DND-41 (cell line): ENCODE measurements around the gene CTXND1.

Experiments
- ATAC-seq: fragments of 200-7000 bp; cut with Tn5 transposase; 3 replicates; pipeline ENCODE4 v1.9.1; 2021; ENCODE audit warnings: low read depth; ENCODE audit not compliant: insufficient read depth
- DNase-seq: peaks from one replicate; pipeline ENCODE4 v3.0.0-alpha.2; 2020
- H2AFZ ChIP-seq: 2 replicates; pipeline ENCODE4 v1.6.0; 2012; ENCODE audit warnings: low read depth, low read length
- H3K27ac ChIP-seq: 2 replicates; pipeline ENCODE4 v1.5.1; 2012; ENCODE audit warnings: low read length, inconsistent platforms
- H3K27me3 ChIP-seq: fragments of 200-600 bp; sonication (generic); 2 replicates; pipeline ENCODE4 v1.6.0; 2012; ENCODE audit warnings: low read length, mild to moderate bottlenecking, inconsistent platforms; ENCODE audit not compliant: insufficient read depth, poor library complexity
- H3K36me3 ChIP-seq: 2 replicates; pipeline ENCODE4 v1.5.1; 2012; ENCODE audit warnings: low read length, inconsistent platforms; ENCODE audit not compliant: insufficient read depth
- H3K4me1 ChIP-seq: 2 replicates; pipeline ENCODE4 v1.5.1; 2012; ENCODE audit warnings: mild to moderate bottlenecking, low read length; ENCODE audit not compliant: insufficient read depth
- H3K4me2 ChIP-seq: 2 replicates; pipeline ENCODE4 v1.6.0; 2012; ENCODE audit warnings: mild to moderate bottlenecking, moderate library complexity, low read length, inconsistent platforms; ENCODE audit not compliant: insufficient read depth
- H3K4me3 ChIP-seq, 2 experiments: fragments of 200-600 bp in 1 of 2; shearing (Covaris generic) in 1 of 2; 2 replicates each; pipeline ENCODE4 v1.5.1; 2012 to 2016; ENCODE audit warnings: inconsistent platforms in 2 of 2, low read length in 2 of 2, mild to moderate bottlenecking in 2 of 2, low read depth in 1 of 2, moderate library complexity in 1 of 2
- H3K79me2 ChIP-seq: 2 replicates; pipeline ENCODE4 v1.6.0; 2012; ENCODE audit warnings: low read length, inconsistent platforms; ENCODE audit not compliant: insufficient read depth
- H3K9ac ChIP-seq: 2 replicates; pipeline ENCODE4 v1.6.0; 2012; ENCODE audit warnings: low read depth, mild to moderate bottlenecking, inconsistent platforms, low read length, moderate library complexity
- H3K9me3 ChIP-seq: 2 replicates; pipeline ENCODE4 v1.5.1; 2012; ENCODE audit warnings: low read length, moderate library complexity, mild to moderate bottlenecking, inconsistent platforms; ENCODE audit not compliant: insufficient read depth, severe bottlenecking
- H4K20me1 ChIP-seq: 2 replicates; pipeline ENCODE4 v1.6.0; 2012; ENCODE audit warnings: low read length; ENCODE audit not compliant: insufficient read depth
- EZH2 ChIP-seq: IDR thresholded peaks from 3 replicates; pipeline ENCODE4 v1.6.1; 2012; ENCODE audit warnings: borderline replicate concordance, low read depth, mild to moderate bottlenecking, moderate library complexity, low read length, inconsistent platforms; ENCODE audit not compliant: severe bottlenecking
- TF ChIP-seq, protein P1 (sequence below): IDR thresholded peaks from 2 replicates; pipeline ENCODE4 v1.5.1; 2012; ENCODE audit warnings: borderline replicate concordance, low read length, moderate library complexity, mild to moderate bottlenecking; ENCODE audit not compliant: poor library complexity, severe bottlenecking; ENCODE audit errors: extremely low read depth

The CTXND1 gene

DNA sequence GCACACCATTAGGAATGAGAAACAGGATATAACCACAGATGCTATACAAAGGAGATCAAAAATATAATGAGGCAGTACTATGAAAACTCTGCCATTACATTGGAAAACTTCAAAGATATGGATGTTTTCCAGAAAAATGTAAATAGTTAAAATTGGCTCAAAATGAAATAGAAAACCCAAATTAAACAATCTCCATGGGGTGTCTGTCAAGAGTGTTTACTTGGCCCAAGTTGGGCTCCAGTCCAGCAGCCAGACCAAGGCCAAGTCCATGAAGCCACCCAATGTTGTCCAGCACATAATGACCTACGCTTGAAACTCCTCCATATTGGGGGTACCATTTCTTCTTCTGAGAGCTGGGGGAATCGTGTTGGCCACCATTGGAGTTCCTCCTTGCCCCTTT is 37.1 kb downstream of the CTXND1 start:
- Histone ChIP-seq H2AFZ (no peak overlapping the region), H3K4me3 (no peak overlapping the region), H3K9me3 (no peaks in the 10 kb centered on the region), H3K27me3 (peaks cover 4% of the 10 kb centered on the region), H3K4me2 (no peak overlapping the region), H3K79me2 (no peaks in the 10 kb centered on the region), H3K27ac (no peak overlapping the region), H3K4me1 (no peaks in the 10 kb centered on the region), H4K20me1 (no peaks in the 10 kb centered on the region), H3K36me3 (no peaks in the 10 kb centered on the region), H3K9ac (no peak overlapping the region)
- TF ChIP-seq EZH2, result no peak
- TF ChIP-seq, protein P1, sequence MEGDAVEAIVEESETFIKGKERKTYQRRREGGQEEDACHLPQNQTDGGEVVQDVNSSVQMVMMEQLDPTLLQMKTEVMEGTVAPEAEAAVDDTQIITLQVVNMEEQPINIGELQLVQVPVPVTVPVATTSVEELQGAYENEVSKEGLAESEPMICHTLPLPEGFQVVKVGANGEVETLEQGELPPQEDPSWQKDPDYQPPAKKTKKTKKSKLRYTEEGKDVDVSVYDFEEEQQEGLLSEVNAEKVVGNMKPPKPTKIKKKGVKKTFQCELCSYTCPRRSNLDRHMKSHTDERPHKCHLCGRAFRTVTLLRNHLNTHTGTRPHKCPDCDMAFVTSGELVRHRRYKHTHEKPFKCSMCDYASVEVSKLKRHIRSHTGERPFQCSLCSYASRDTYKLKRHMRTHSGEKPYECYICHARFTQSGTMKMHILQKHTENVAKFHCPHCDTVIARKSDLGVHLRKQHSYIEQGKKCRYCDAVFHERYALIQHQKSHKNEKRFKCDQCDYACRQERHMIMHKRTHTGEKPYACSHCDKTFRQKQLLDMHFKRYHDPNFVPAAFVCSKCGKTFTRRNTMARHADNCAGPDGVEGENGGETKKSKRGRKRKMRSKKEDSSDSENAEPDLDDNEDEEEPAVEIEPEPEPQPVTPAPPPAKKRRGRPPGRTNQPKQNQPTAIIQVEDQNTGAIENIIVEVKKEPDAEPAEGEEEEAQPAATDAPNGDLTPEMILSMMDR, result no peak
- no peak for ATAC-seq
- DNase-seq, result no peak

DNA sequence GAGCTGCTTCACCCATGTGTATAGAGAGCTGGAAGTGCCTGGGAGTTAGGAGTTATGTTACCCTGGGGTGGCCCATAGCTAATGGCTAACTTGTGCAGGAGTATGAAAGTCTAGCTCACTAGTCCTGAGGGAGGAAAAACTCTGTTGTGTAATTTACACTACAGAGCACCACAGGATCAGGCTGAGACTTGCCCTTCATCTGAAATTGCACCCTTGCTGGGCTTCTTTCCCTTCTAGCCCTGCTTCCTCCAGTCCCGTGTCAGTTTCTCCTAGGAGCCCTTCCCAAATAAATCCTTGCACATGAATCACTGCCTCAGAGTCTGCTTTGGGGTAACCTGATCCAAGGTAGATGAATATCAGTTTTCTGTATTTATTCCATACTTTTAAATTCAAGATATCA is 40.0 kb downstream of the CTXND1 start:
- Histone ChIP-seq H2AFZ (no peak overlapping the region), H3K36me3 (no peaks in the 10 kb centered on the region), H4K20me1 (no peaks in the 10 kb centered on the region), H3K4me1 (no peaks in the 10 kb centered on the region), H3K27ac (no peak overlapping the region), H3K79me2 (no peaks in the 10 kb centered on the region), H3K9me3 (no peaks in the 10 kb centered on the region), H3K4me2 (no peak overlapping the region), H3K9ac (no peak overlapping the region), H3K27me3 (peaks cover 12% of the 10 kb centered on the region), H3K4me3 (no peak overlapping the region)
- TF ChIP-seq, protein P1, result no peak
- TF ChIP-seq EZH2, result no peak
- ATAC-seq (no peak), DNase-seq (no peak)

DNA sequence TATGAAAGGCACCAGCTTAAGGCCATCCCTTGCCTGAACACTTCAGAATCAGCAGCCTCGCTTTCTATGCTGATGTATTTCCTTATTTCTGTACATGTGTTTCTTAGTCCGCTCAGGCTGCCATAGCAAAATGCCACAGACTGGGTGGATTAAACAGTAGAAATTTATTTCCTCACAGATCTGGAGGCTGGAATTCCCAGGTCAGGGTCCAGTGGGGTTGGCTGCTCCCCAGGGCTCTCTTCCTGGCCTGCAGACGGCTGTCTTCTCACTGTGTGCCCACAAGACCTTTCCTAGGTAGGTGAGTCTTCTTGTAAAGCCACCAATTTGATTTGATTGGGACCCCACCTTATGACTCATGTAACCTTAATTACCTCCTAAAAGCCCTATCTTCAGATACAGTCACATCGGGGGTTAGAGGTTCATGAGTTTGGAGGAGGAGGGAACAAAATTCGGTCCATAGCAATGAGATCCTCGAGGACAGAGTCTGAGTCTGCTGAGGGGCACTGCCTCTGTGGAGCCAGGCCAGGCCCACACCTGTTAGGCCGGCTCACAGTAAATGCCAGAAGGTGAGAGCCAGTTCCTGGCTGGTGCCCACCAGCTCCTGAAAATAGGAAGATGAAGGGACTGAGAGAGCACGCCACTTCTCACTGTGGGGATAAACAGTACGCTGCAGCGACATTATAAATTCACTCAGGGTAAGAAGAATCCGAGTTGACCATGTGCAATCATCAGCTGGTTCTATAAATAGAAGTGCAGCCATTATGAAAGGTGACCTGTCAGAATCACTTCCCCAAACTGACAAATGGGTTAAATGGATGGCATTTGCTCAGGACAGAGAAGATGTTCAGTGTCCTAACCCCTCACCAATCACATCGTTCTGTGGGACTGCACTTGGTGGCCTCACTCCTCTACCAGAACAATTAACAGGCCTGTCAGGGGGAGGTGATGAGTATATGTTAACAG is 41.1 kb downstream of the CTXND1 start:
- Histone ChIP-seq H3K27ac (no peak overlapping the region), H3K9me3 (no peaks in the 10 kb centered on the region), H3K27me3 (peaks cover 12% of the 10 kb centered on the region), H3K4me2 (no peak overlapping the region), H3K4me3 (no peak overlapping the region), H3K9ac (no peak overlapping the region), H3K4me1 (no peaks in the 10 kb centered on the region), H2AFZ (no peak overlapping the region), H3K36me3 (no peaks in the 10 kb centered on the region), H4K20me1 (no peaks in the 10 kb centered on the region), H3K79me2 (no peaks in the 10 kb centered on the region)
- DNase-seq, result no peak
- no peak for TF ChIP-seq EZH2
- TF ChIP-seq, protein P1, result no peak
- ATAC-seq, result no peak
